Fibroblast of lung (primary cell): ENCODE measurements around the gene NR0B2. TPM values are rescaled to one million over a fixed set of nuclear protein-coding genes. Genes with fewer than 3 reads are reported as not detected.

Experiments
- DNase-seq, 2 donors: peaks; one replicate each; pipeline versions ENCODE4 v3.0.0 to v3.0.0-alpha.2; 2010; ENCODE audit warnings: low read depth in 2 of 2
- H2AFZ ChIP-seq: 2 replicates; pipeline ENCODE4 v1.5.1; 2012; ENCODE audit warnings: low read length, control low read depth, inconsistent platforms
- H3K27ac ChIP-seq: 2 replicates; pipeline ENCODE4 v1.5.1; 2011; ENCODE audit warnings: low read length, control low read depth; ENCODE audit not compliant: insufficient read depth
- H3K27me3 ChIP-seq: 2 replicates; pipeline ENCODE4 v1.5.1; 2011; ENCODE audit warnings: mild to moderate bottlenecking, low read length; ENCODE audit not compliant: control insufficient read depth, insufficient read depth
- H3K36me3 ChIP-seq: 2 replicates; pipeline ENCODE4 v1.5.1; 2011; ENCODE audit warnings: low read length; ENCODE audit not compliant: control insufficient read depth, insufficient read depth
- H3K4me1 ChIP-seq: 2 replicates; pipeline ENCODE4 v1.5.1; 2011; ENCODE audit warnings: low read length; ENCODE audit not compliant: control insufficient read depth, insufficient read depth; ENCODE audit errors: extremely low read depth
- H3K4me2 ChIP-seq: 2 replicates; pipeline ENCODE4 v1.5.1; 2011; ENCODE audit warnings: low read length, control low read depth; ENCODE audit not compliant: insufficient read depth; ENCODE audit errors: extremely low read depth
- H3K4me3 ChIP-seq, 4 experiments: fragments of 200-600 bp in 1 of 4; sonication (generic) in 1 of 4; replicated peaks in 1 of 4; 2 replicates each; pipeline ENCODE4 v1.5.1; 2011 to 2016; ENCODE audit warnings: low read length in 4 of 4, low read depth in 3 of 4, mild to moderate bottlenecking in 3 of 4, control low read depth in 2 of 4, inconsistent platforms in 1 of 4, mixed read lengths in 1 of 4; ENCODE audit not compliant: insufficient read depth in 1 of 4; ENCODE audit errors: control extremely low read depth in 1 of 4
- H3K79me2 ChIP-seq: 2 replicates; pipeline ENCODE4 v1.5.1; 2012; ENCODE audit warnings: mild to moderate bottlenecking, low read length, inconsistent platforms; ENCODE audit not compliant: control insufficient read depth, insufficient read depth
- H3K9ac ChIP-seq: 2 replicates; pipeline ENCODE4 v1.5.1; 2011; ENCODE audit warnings: mild to moderate bottlenecking, low read length, control low read depth; ENCODE audit not compliant: insufficient read depth
- H3K9me3 ChIP-seq: 2 replicates; pipeline ENCODE4 v1.5.1; 2012; ENCODE audit warnings: low read depth, low read length; ENCODE audit not compliant: control insufficient read depth, insufficient read depth
- H4K20me1 ChIP-seq: 2 replicates; pipeline ENCODE4 v1.5.1; 2011; ENCODE audit warnings: low read length; ENCODE audit not compliant: control insufficient read depth, insufficient read depth; ENCODE audit errors: extremely low read depth
- EZH2 ChIP-seq: IDR thresholded peaks from 2 replicates; pipeline ENCODE4 v1.5.1; 2012; ENCODE audit warnings: low read length, control low read depth, mild to moderate bottlenecking; ENCODE audit errors: missing control alignments
- polyA plus RNA-seq, 2 donors: library from polyadenylated mRNA; depleted of rRNA in 1 of 2; stranded (reverse) in 1 of 2; unstranded in 1 of 2; fragments of >200 nt; gene quantifications; 2 replicates each; pipeline ENCODE4 v1.2.1, GENCODE V29; 2011 to 2012; ENCODE audit warnings: missing spikeins in 1 of 2
- total RNA-seq: library from RNA; depleted of rRNA; stranded (reverse); fragments of >200 nt; gene quantifications from 2 replicates; pipeline ENCODE4 v1.2.1, GENCODE V29; 2014
- TF ChIP-seq, protein P1 (sequence below), 2 donors: IDR thresholded peaks in 1 of 2; conservative IDR thresholded peaks in 1 of 2; 1 replicate in 1 of 2; 2 replicates in 1 of 2; pipeline ENCODE4 v1.5.1; 2011 to 2012; ENCODE audit warnings: low read length in 2 of 2, control low read depth in 1 of 2, inconsistent platforms in 1 of 2, low read depth in 1 of 2, mild to moderate bottlenecking in 1 of 2

Gene NR0B2
- total and polyA plus RNA-seq, 2 donors (not counting 1 experiment from before 2014, with no cell fraction given), result not detected

DNA sequence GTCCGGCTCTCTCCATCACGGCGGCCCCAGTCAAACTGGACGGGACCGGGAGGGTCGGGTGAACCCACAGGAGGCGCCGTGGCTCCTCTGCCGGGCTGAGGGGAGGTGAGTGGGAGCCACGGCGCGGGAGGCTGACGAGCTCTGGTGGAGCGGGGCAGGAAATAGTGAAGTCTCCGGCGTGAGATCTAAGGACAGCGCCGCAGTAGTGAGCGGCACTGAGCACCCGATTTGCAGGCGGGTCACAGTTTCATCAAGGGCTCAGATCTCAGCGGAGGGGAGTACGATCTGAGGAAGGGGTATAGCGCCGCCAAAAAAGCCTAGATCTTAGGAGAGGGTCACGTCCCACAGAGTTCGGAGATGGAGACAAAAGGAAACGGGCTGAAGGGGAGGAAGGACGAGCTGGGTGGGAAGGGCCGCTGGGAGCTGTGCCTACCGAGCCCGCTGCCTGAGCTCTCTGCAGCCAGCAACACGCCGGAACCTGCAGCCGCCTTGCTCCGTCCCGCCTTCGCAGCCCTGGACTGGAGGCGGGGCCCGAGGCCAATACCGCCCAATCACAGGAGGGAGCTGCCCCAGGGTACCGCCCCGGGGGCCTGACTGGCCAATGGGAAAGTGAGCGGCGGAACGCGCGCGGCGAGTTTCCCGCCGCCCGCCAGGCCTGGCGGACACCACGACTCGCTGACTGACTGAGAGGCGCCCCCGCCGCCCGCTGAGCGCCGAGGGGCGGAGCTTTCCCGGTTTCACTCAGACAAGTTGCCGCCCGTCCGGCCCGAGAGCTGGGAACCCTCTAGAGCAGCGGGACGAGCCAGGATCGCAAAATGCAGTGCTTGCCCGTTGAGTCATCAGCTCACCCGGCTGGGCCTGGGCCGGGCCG lies 48.9 kb downstream of the NR0B2 start:
- Histone ChIP-seq H3K27ac (peak overlapping the region; percentile 98), H3K9ac (peak overlapping the region; percentile 81), H2AFZ (peak overlapping the region; percentile 96), H4K20me1 (no peaks in the 10 kb centered on the region), H3K4me1 (peaks cover 7% of the 10 kb centered on the region), H3K9me3 (no peaks in the 10 kb centered on the region), H3K36me3 (no peaks in the 10 kb centered on the region), H3K79me2 (no peaks in the 10 kb centered on the region), H3K4me2 (peak overlapping the region; percentile 85), H3K27me3 (no peaks in the 10 kb centered on the region), H3K4me3 (peak overlapping the region; percentile 53 to 77 (median 56))
- peak; percentile 96 to 98 for DNase-seq
- no peak for TF ChIP-seq EZH2
- TF ChIP-seq, protein P1, sequence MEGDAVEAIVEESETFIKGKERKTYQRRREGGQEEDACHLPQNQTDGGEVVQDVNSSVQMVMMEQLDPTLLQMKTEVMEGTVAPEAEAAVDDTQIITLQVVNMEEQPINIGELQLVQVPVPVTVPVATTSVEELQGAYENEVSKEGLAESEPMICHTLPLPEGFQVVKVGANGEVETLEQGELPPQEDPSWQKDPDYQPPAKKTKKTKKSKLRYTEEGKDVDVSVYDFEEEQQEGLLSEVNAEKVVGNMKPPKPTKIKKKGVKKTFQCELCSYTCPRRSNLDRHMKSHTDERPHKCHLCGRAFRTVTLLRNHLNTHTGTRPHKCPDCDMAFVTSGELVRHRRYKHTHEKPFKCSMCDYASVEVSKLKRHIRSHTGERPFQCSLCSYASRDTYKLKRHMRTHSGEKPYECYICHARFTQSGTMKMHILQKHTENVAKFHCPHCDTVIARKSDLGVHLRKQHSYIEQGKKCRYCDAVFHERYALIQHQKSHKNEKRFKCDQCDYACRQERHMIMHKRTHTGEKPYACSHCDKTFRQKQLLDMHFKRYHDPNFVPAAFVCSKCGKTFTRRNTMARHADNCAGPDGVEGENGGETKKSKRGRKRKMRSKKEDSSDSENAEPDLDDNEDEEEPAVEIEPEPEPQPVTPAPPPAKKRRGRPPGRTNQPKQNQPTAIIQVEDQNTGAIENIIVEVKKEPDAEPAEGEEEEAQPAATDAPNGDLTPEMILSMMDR (conservative IDR thresholded peaks at IDR 0.05 in 1 of 2, IDR thresholded peaks at IDR 0.05 in 1 of 2; ENCODE audit: low read depth in 1 of 2, low read length in 2 of 2), result no peak

DNA sequence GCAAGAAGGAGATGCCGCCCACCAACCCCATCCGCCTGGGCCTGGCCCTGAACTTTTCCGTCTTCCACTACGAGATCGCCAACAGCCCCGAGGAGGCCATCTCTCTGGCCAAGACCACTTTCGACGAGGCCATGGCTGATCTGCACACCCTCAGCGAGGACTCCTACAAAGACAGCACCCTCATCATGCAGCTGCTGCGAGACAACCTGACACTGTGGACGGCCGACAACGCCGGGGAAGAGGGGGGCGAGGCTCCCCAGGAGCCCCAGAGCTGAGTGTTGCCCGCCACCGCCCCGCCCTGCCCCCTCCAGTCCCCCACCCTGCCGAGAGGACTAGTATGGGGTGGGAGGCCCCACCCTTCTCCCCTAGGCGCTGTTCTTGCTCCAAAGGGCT lies 50.1 kb downstream of the NR0B2 start:
- DNase-seq, result no peak
- Histone ChIP-seq H3K4me1 (peaks cover 7% of the 10 kb centered on the region), H3K4me2 (no peak overlapping the region), H3K9ac (no peak overlapping the region), H3K27ac (no peak overlapping the region), H3K79me2 (no peaks in the 10 kb centered on the region), H3K9me3 (no peaks in the 10 kb centered on the region), H4K20me1 (no peaks in the 10 kb centered on the region), H2AFZ (no peak overlapping the region), H3K36me3 (no peaks in the 10 kb centered on the region), H3K27me3 (no peaks in the 10 kb centered on the region), H3K4me3 (no peak overlapping the region)
- TF ChIP-seq EZH2, result no peak
- TF ChIP-seq, protein P1 (conservative IDR thresholded peaks at IDR 0.05 in 1 of 2, IDR thresholded peaks at IDR 0.05 in 1 of 2; ENCODE audit: low read depth in 1 of 2, low read length in 2 of 2), result no peak

DNA sequence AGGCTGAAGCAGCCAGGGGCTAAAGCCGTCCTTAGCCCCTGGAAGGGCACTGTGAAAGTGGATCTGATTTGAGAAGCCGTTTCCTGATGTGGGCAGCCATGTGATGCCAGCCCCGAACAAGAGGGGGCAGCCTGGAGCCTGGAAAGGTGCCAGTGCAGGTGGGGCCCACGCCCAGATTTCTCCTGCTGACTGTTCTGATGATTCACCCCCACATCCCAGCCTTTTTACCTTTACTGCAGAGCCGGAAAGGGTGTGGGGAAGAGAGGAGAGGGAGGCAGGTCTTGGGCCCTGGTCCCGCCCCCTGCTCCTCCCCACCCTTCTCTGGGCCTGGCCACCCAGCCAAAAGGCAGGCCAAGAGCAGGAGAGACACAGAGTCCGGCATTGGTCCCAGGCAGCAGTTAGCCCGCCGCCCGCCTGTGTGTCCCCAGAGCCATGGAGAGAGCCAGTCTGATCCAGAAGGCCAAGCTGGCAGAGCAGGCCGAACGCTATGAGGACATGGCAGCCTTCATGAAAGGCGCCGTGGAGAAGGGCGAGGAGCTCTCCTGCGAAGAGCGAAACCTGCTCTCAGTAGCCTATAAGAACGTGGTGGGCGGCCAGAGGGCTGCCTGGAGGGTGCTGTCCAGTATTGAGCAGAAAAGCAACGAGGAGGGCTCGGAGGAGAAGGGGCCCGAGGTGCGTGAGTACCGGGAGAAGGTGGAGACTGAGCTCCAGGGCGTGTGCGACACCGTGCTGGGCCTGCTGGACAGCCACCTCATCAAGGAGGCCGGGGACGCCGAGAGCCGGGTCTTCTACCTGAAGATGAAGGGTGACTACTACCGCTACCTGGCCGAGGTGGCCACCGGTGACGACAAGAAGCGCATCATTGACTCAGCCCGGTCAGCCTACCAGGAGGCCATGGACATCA lies 50.7 kb downstream of the NR0B2 start, which contains the start of gene SFN:
TSS of gene SFN (plus strand) at position 369 of the 904 bp plus-strand sequence. CDS start at position 433, 64 bp downstream.
- Histone ChIP-seq H3K4me1 (peaks cover 7% of the 10 kb centered on the region), H4K20me1 (no peaks in the 10 kb centered on the region), H3K79me2 (no peaks in the 10 kb centered on the region), H3K27me3 (no peaks in the 10 kb centered on the region), H3K9me3 (no peaks in the 10 kb centered on the region), H3K36me3 (no peaks in the 10 kb centered on the region), H3K9ac (no peak within 1 kb of the TSS), H3K4me3 (peak within 1 kb of the TSS in 2 of 4 experiments; percentile 56 to 77), H2AFZ (peak within 1 kb of the TSS; percentile 65), H3K4me2 (peak within 1 kb of the TSS; percentile 81), H3K27ac (no peak within 1 kb of the TSS)
- TF ChIP-seq, protein P1 (conservative IDR thresholded peaks at IDR 0.05 in 1 of 2, IDR thresholded peaks at IDR 0.05 in 1 of 2; ENCODE audit: low read depth in 1 of 2, low read length in 2 of 2), result peak in 1 of 2 donors; percentile 17
- TF ChIP-seq EZH2, result no peak
- no peak for DNase-seq
